CD8-positive, alpha-beta memory T cell (primary cell): ENCODE data around the gene PLPPR1. TPM values are rescaled to one million over a fixed set of nuclear protein-coding genes. Genes with fewer than 3 reads are reported as not detected.

Experiments
- CTCF ChIA-PET: fragments of 350-600 bp; sonication (Branson Sonifier 250); formaldehyde crosslinking; loops from one replicate; lab custom pipeline; 2021; ENCODE audit warnings: antibody characterized with exemption; lab: Charles Lee
- POLR2A ChIA-PET: fragments of 350-600 bp; sonication (Branson Sonifier 250); formaldehyde crosslinking; loops from one replicate; lab custom pipeline; 2021; ENCODE audit warnings: antibody characterized with exemption; lab: Charles Lee
- DNase-seq, 5 donors: peaks; one replicate each; pipeline versions ENCODE4 v3.0.0 to v3.0.0-alpha.2; 2020 to 2022; ENCODE audit warnings: mixed read lengths in 1 of 5
- H3K27ac ChIP-seq: one replicate; pipeline ENCODE4 v1.7.0; 2013; ENCODE audit warnings: low read depth, mild to moderate bottlenecking, low read length, moderate library complexity
- H3K27me3 ChIP-seq: 2 replicates; pipeline ENCODE4 v1.7.0; 2013; ENCODE audit warnings: low read length, mild to moderate bottlenecking; ENCODE audit not compliant: insufficient read depth, poor library complexity, severe bottlenecking
- H3K36me3 ChIP-seq: 2 replicates; pipeline ENCODE4 v1.7.0; 2013; ENCODE audit warnings: mild to moderate bottlenecking, low read length, moderate library complexity; ENCODE audit not compliant: insufficient read depth
- H3K4me1 ChIP-seq: 2 replicates; pipeline ENCODE4 v1.7.0; 2013; ENCODE audit warnings: mild to moderate bottlenecking, low read length, moderate library complexity; ENCODE audit not compliant: insufficient read depth
- H3K4me3 ChIP-seq: 2 replicates; pipeline ENCODE4 v1.7.0; 2013; ENCODE audit warnings: mild to moderate bottlenecking, low read length
- H3K9me3 ChIP-seq: 2 replicates; pipeline ENCODE4 v1.7.0; 2013; ENCODE audit warnings: mild to moderate bottlenecking, low read length
- H3K27ac Mint-ChIP-seq, 8 donors: one replicate each; pipeline ENCODE4 v1.8.0; 2020 to 2021; ENCODE audit warnings: mixed read lengths in 8 of 8, mild to moderate bottlenecking in 6 of 8, inconsistent platforms in 3 of 8, moderate library complexity in 3 of 8
- H3K27me3 Mint-ChIP-seq, 2 donors: one replicate each; pipeline ENCODE4 v1.8.0; 2020 to 2021; ENCODE audit warnings: mixed read lengths in 2 of 2, mild to moderate bottlenecking in 1 of 2, moderate library complexity in 1 of 2
- H3K36me3 Mint-ChIP-seq, 3 donors: one replicate each; pipeline ENCODE4 v1.8.0; 2020 to 2021; ENCODE audit warnings: mixed read lengths in 3 of 3, inconsistent platforms in 1 of 3, mild to moderate bottlenecking in 1 of 3
- H3K4me1 Mint-ChIP-seq, 3 donors: one replicate each; pipeline ENCODE4 v1.8.0; 2020 to 2021; ENCODE audit warnings: mixed read lengths in 3 of 3, inconsistent platforms in 1 of 3, mild to moderate bottlenecking in 1 of 3
- H3K4me3 Mint-ChIP-seq, 7 donors: one replicate each; pipeline ENCODE4 v1.8.0; 2020 to 2021; ENCODE audit warnings: mixed read lengths in 7 of 7, mild to moderate bottlenecking in 6 of 7, moderate library complexity in 4 of 7, inconsistent platforms in 2 of 7
- H3K9me3 Mint-ChIP-seq, 5 donors: one replicate each; pipeline ENCODE4 v1.8.0; 2020 to 2022; ENCODE audit warnings: mixed read lengths in 5 of 5, mild to moderate bottlenecking in 3 of 5, moderate library complexity in 2 of 5, inconsistent platforms in 1 of 5
- polyA plus RNA-seq: library from polyadenylated mRNA; unstranded; fragments of 300-500 nt; fragmentation: Illumina TruSeq; gene quantifications from one replicate; pipeline ENCODE4 v1.2.3, GENCODE V29; 2021
- total RNA-seq, 2 experiments: library from RNA; stranded (reverse); gene quantifications; one replicate each; pipeline ENCODE4 v1.2.3, GENCODE V29; 2021

The PLPPR1 gene
- total and polyA plus RNA-seq, 3 experiments from 2014 or later = not detected

- POLR2A ChIA-PET = no interaction called here
- no peaks in the 10 kb centered on the region for H3K9me3 ChIP-seq
- H3K4me1 Mint-ChIP-seq = no peaks in the 10 kb centered on the region
- no peaks in the 10 kb centered on the region for H3K36me3 ChIP-seq
- CTCF ChIA-PET = no interaction called here
- no peak overlapping the region for H3K27ac Mint-ChIP-seq
- H3K27me3 ChIP-seq = no peaks in the 10 kb centered on the region
- H3K27ac ChIP-seq = no peak overlapping the region
- H3K36me3 Mint-ChIP-seq = no peaks in the 10 kb centered on the region
- no peak overlapping the region for H3K4me3 Mint-ChIP-seq
- peaks cover 0 to 3% (median 0%) of the 10 kb centered on the region in 5 donors for H3K9me3 Mint-ChIP-seq
- H3K4me3 ChIP-seq = no peak overlapping the region
- no peak for DNase-seq
- H3K4me1 ChIP-seq = no peaks in the 10 kb centered on the region
- H3K27me3 Mint-ChIP-seq = peaks cover 8 to 9% of the 10 kb centered on the region in 2 donors
Observed at GRCh38 chr9:101353683-101354082, 325.2 kb downstream of the PLPPR1 start.

DNA sequence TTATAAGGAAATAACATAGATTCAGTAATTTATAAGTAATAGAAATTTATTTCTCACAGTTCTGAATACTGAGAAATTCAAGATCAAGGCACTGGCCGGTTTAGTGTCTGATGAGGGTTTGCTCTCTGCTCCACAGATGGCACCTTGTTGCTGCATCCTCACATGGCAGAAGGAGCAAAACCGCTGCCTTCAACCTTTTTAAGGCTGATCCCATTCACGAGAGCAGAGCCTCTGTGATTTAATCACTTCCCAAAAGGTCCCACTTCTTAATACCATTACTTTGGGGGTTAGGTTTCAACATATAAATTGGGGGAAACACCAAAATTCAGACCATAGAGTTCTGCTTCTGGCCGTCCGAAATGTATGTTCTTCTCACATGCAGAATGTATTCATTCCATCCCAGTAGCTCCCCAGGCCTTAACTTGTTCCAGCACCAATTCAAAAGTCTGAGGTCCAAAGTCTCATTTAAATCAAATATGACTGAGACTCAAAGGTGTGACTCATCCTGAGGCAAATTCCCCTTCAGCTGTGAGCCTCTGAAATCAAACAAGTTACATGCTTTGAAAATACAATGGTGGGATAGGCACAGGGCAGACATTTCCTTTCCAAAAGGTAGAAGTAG lies 325.7 kb downstream of the PLPPR1 start:
- H3K36me3 ChIP-seq = no peaks in the 10 kb centered on the region
- ChIA-PET POLR2A (no interaction called here), CTCF (no interaction called here)
- no peak overlapping the region for H3K27ac ChIP-seq
- Mint-ChIP-seq H3K36me3 (no peaks in the 10 kb centered on the region), H3K9me3 (peaks cover 0 to 3% (median 0%) of the 10 kb centered on the region in 5 donors), H3K27me3 (peaks cover 8 to 9% of the 10 kb centered on the region in 2 donors), H3K4me3 (no peak overlapping the region), H3K4me1 (no peaks in the 10 kb centered on the region), H3K27ac (no peak overlapping the region)
- DNase-seq = no peak
- no peaks in the 10 kb centered on the region for H3K9me3 ChIP-seq
- H3K4me1 ChIP-seq = no peaks in the 10 kb centered on the region
- H3K4me3 ChIP-seq = no peak overlapping the region
- no peaks in the 10 kb centered on the region for H3K27me3 ChIP-seq

- Histone ChIP-seq H3K4me3 (no peak overlapping the region), H3K36me3 (no peaks in the 10 kb centered on the region), H3K4me1 (no peaks in the 10 kb centered on the region), H3K27me3 (no peaks in the 10 kb centered on the region), H3K27ac (no peak overlapping the region), H3K9me3 (no peaks in the 10 kb centered on the region)
- no peaks in the 10 kb centered on the region for H3K36me3 Mint-ChIP-seq
- no peaks in the 10 kb centered on the region for H3K4me1 Mint-ChIP-seq
- H3K4me3 Mint-ChIP-seq = no peak overlapping the region
- H3K9me3 Mint-ChIP-seq = peaks cover 0 to 3% (median 0%) of the 10 kb centered on the region in 5 donors
- peaks cover 8 to 9% of the 10 kb centered on the region in 2 donors for H3K27me3 Mint-ChIP-seq
- POLR2A ChIA-PET = no interaction called here
- CTCF ChIA-PET = no interaction called here
- H3K27ac Mint-ChIP-seq = no peak overlapping the region
- DNase-seq = no peak
Observed at GRCh38 chr9:101354765-101355708, 326.5 kb downstream of the PLPPR1 start.

DNA sequence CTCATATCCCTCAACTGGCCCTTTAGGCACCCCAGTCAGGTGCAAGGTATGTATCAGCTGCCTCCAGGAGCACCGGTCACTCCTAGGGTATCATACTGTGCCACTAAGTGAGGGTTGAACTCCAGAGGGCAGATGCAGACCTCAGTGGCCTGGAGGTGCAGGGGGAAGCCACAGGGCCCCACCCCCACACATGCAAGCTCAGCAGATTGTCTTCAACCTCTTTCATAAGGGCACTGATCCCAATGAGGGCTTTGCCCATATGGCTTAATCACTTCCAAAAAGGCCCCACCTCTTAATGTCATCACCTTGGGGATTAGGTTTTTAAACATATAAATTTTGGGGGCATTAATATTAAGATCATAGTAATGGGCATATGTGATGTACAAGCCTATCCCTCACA lies 328.1 kb downstream of the PLPPR1 start:
- ChIA-PET CTCF (no interaction called here), POLR2A (no interaction called here)
- no peak overlapping the region for H3K27ac Mint-ChIP-seq
- H3K27me3 Mint-ChIP-seq = peaks cover 8 to 9% of the 10 kb centered on the region in 2 donors
- H3K4me1 ChIP-seq = no peaks in the 10 kb centered on the region
- no peaks in the 10 kb centered on the region for H3K9me3 ChIP-seq
- no peak overlapping the region for H3K4me3 ChIP-seq
- H3K27me3 ChIP-seq = no peaks in the 10 kb centered on the region
- H3K36me3 Mint-ChIP-seq = no peaks in the 10 kb centered on the region
- DNase-seq = no peak
- peaks cover 0 to 3% (median 0%) of the 10 kb centered on the region in 5 donors for H3K9me3 Mint-ChIP-seq
- H3K36me3 ChIP-seq = no peaks in the 10 kb centered on the region
- H3K27ac ChIP-seq = no peak overlapping the region
- H3K4me3 Mint-ChIP-seq = no peak overlapping the region
- no peaks in the 10 kb centered on the region for H3K4me1 Mint-ChIP-seq

DNA sequence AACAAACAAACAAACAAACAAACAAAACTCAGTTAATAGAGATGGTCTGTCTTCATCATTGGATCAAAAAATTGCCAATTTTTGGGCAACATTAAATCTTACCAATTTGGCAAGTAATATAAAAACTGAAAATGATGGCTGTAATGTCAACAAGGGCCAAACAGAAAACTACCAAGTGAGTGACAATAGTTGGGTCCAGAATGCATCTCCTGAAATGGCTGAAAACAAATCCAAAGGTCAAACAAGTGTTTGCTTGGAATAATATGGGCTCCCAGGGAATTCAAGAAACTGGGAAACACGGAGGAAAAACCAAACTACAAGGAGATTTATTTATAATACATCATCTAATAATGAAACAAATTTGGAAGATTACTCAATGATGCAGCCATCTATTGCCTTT lies 331.2 kb downstream of the PLPPR1 start:
- H3K36me3 Mint-ChIP-seq = no peaks in the 10 kb centered on the region
- no peaks in the 10 kb centered on the region for H3K36me3 ChIP-seq
- no peaks in the 10 kb centered on the region for H3K4me1 ChIP-seq
- no peak overlapping the region for H3K27ac ChIP-seq
- H3K27me3 ChIP-seq = no peaks in the 10 kb centered on the region
- no peak overlapping the region for H3K4me3 ChIP-seq
- POLR2A ChIA-PET = no interaction called here
- no peaks in the 10 kb centered on the region for H3K4me1 Mint-ChIP-seq
- H3K27ac Mint-ChIP-seq = no peak overlapping the region
- CTCF ChIA-PET = no interaction called here
- peaks cover 0 to 3% (median 0%) of the 10 kb centered on the region in 5 donors for H3K9me3 Mint-ChIP-seq
- H3K9me3 ChIP-seq = no peaks in the 10 kb centered on the region
- no peak for DNase-seq
- no peak overlapping the region for H3K4me3 Mint-ChIP-seq
- peaks cover 0 to 6% of the 10 kb centered on the region in 2 donors for H3K27me3 Mint-ChIP-seq

DNA sequence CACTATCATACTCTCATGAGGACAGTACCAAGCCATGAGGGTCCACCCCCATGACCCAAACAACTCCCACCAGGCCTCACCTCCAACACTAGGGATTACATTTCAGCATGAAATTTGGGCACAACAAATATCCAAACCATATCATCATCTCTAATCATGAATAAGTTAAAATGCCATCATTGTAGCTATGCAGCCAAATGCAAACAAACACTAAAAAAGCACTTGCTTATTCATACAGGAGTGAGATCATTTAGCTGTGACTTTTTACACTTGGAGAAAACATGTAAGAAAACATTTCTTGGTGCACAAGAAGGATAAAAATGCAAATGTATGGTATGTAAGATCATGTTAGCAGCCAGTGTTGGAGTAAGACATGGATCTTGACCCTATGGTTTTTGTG lies 332.1 kb downstream of the PLPPR1 start:
- no peaks in the 10 kb centered on the region for H3K9me3 ChIP-seq
- H3K36me3 ChIP-seq = no peaks in the 10 kb centered on the region
- H3K4me1 ChIP-seq = no peaks in the 10 kb centered on the region
- no peak overlapping the region for H3K27ac Mint-ChIP-seq
- CTCF ChIA-PET = no interaction called here
- H3K27ac ChIP-seq = no peak overlapping the region
- no peak overlapping the region for H3K4me3 Mint-ChIP-seq
- no peaks in the 10 kb centered on the region for H3K4me1 Mint-ChIP-seq
- peaks cover 0 to 3% (median 0%) of the 10 kb centered on the region in 5 donors for H3K9me3 Mint-ChIP-seq
- H3K27me3 ChIP-seq = no peaks in the 10 kb centered on the region
- POLR2A ChIA-PET = no interaction called here
- no peak overlapping the region for H3K4me3 ChIP-seq
- H3K27me3 Mint-ChIP-seq = peaks cover 0 to 6% of the 10 kb centered on the region in 2 donors
- H3K36me3 Mint-ChIP-seq = no peaks in the 10 kb centered on the region
- DNase-seq = no peak

DNA sequence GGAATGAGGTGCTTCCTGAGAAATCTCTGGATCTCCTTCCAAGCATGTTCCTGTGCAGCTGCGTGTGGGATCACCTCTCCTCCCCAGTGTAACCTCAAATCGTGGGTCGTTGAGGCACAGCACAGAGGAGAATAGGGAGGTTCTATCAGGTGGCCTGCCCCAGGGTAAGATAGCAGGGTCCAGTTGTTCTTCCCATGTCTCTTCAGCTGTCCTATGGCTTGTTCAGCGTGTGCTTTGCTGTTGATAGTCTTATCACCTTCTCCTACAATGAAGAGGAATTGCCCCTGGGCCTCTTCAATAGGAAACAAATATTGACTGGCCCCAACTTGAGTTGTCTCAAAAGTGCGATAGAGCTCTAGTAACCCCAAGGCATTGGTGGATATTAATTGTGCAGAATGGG lies 333.9 kb downstream of the PLPPR1 start:
- no peaks in the 10 kb centered on the region for H3K36me3 ChIP-seq
- Mint-ChIP-seq H3K4me3 (no peak overlapping the region), H3K27me3 (peaks cover 0 to 18% of the 10 kb centered on the region in 2 donors), H3K36me3 (no peaks in the 10 kb centered on the region), H3K9me3 (peaks cover 0 to under 1% (median 0%) of the 10 kb centered on the region in 5 donors), H3K27ac (no peak overlapping the region), H3K4me1 (no peaks in the 10 kb centered on the region)
- H3K4me1 ChIP-seq = no peaks in the 10 kb centered on the region
- H3K4me3 ChIP-seq = no peak overlapping the region
- DNase-seq = no peak
- no peaks in the 10 kb centered on the region for H3K9me3 ChIP-seq
- no peak overlapping the region for H3K27ac ChIP-seq
- no peaks in the 10 kb centered on the region for H3K27me3 ChIP-seq
- ChIA-PET CTCF (no interaction called here), POLR2A (no interaction called here)

DNA sequence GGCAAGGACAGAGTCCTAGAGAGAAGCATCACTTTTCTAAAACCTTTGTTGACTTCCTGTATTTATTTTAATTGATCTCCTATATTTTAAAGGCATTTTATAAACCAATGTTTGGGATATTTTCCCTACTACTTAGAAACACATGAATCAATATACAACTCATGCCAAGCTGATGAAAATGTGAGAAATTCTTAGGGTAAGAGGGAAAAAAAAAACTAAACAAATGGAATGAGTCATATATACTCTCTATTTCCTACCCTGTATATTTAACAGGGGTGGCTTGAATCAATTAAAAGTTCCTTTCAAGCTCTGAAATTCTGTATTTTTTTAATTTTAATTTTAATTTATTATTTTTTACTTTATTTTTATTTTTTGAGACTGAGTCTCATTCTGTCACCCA lies 336.7 kb downstream of the PLPPR1 start:
- Mint-ChIP-seq H3K27me3 (peaks cover 0 to 22% of the 10 kb centered on the region in 2 donors), H3K36me3 (no peaks in the 10 kb centered on the region), H3K4me3 (no peak overlapping the region), H3K27ac (no peak overlapping the region), H3K4me1 (no peaks in the 10 kb centered on the region), H3K9me3 (no peaks in the 10 kb centered on the region)
- POLR2A ChIA-PET = no interaction called here
- Histone ChIP-seq H3K4me3 (no peak overlapping the region), H3K9me3 (no peaks in the 10 kb centered on the region), H3K4me1 (no peaks in the 10 kb centered on the region), H3K36me3 (no peaks in the 10 kb centered on the region), H3K27me3 (no peaks in the 10 kb centered on the region), H3K27ac (no peak overlapping the region)
- CTCF ChIA-PET = no interaction called here
- DNase-seq = no peak
